Uterus (tissue), 4 donors: Measurements from ENCODE around the gene ANKRD37. TPM values are rescaled to one million over a fixed set of nuclear protein-coding genes. Genes with fewer than 3 reads are reported as not detected.

Experiments used
- DNase-seq, 2 donors: peaks; one replicate each; pipeline ENCODE4 v3.0.0-alpha.2; 2019 to 2020
- H3K27ac ChIP-seq, 2 donors: fragments of 200-600 bp; sonication (generic); 1 replicate in 1 of 2; 2 replicates in 1 of 2; pipeline ENCODE4 v1.5.1; 2016 to 2018
- H3K27me3 ChIP-seq, 2 donors: fragments of 200-600 bp; sonication (generic); one replicate each; pipeline ENCODE4 v1.5.1; 2018 to 2019; ENCODE audit warnings: control low read depth in 1 of 2
- H3K36me3 ChIP-seq, 2 donors: fragments of 200-600 bp; sonication (generic); one replicate each; pipeline ENCODE4 v1.5.1; 2019; ENCODE audit warnings: control low read depth in 1 of 2
- H3K4me1 ChIP-seq, 2 donors: fragments of 200-600 bp; sonication (generic); one replicate each; pipeline ENCODE4 v1.5.1; 2018 to 2019; ENCODE audit warnings: control low read depth in 1 of 2
- H3K4me3 ChIP-seq, 2 donors: fragments of 200-600 bp; sonication (generic); 1 replicate in 1 of 2; 2 replicates in 1 of 2; pipeline ENCODE4 v1.5.1; 2018 to 2019; ENCODE audit warnings: mild to moderate bottlenecking in 1 of 2
- H3K9me3 ChIP-seq, 2 donors: fragments of 200-600 bp; sonication (generic); one replicate each; pipeline ENCODE4 v1.5.1; 2019; ENCODE audit warnings: control low read depth in 1 of 2
- CTCF ChIP-seq, 4 experiments: fragments of 200-600 bp in 2 of 4; fragments of 450-650 bp in 2 of 4; sonication (generic) in 2 of 4; IDR thresholded peaks; one replicate each; pipeline ENCODE4 v1.5.1; 2016 to 2019; ENCODE audit warnings: antibody characterized with exemption in 4 of 4, mild to moderate bottlenecking in 2 of 4, moderate library complexity in 1 of 4
- POLR2A ChIP-seq, 2 donors: fragments of 450-650 bp; IDR thresholded peaks; one replicate each; pipeline ENCODE4 v1.6.1; 2016; ENCODE audit warnings: antibody characterized with exemption in 2 of 2, mild to moderate bottlenecking in 1 of 2, moderate library complexity in 1 of 2
- intact Hi-C: fragments of 100-400 bp; cut with DNase I; formaldehyde crosslinking; loops from one replicate; pipeline ENCODE4 v1.15.1; 2023; ENCODE audit warnings: low total_unique reads
- total RNA-seq, 4 donors: library from RNA; depleted of rRNA in 3 of 4; stranded (reverse); fragments of >200 nt in 3 of 4; gene quantifications; one replicate each; pipeline versions ENCODE4 v1.1.0 to v1.2.4, GENCODE V29; 2014 to 2023
- donor health status: DM: yes; HTN: yes; CAD: no.

The ANKRD37 gene
- total RNA-seq, 4 donors from 2014 or later, result 0.51 to 17.6 (median 10.9) TPM

GRCh38 chr4:185395238-185395955 lies 1.2 kb upstream of the ANKRD37 start, which contains the start of gene LRP2BP:
Gene LRP2BP (minus strand): TSS chr4:185395924. CDS start chr4:185378186, 17,738 bp downstream.
- H3K27ac ChIP-seq, result peak within 1 kb of the TSS; percentile 98 to 99
- H3K4me3 ChIP-seq, result peak within 1 kb of the TSS; percentile 82 to 92
- no peaks in the 10 kb centered on the region for H3K9me3 ChIP-seq
- TF ChIP-seq CTCF (IDR thresholded peaks at IDR 0.05) (no peak), POLR2A (IDR thresholded peaks at IDR 0.05) (no peak)
- DNase-seq, result no peak
- no peaks in the 10 kb centered on the region for H3K27me3 ChIP-seq
- no peaks in the 10 kb centered on the region for H3K4me1 ChIP-seq
- H3K36me3 ChIP-seq, result no peaks in the 10 kb centered on the region
- intact Hi-C loops, result no loop called here

GRCh38 chr4:185395956-185396723 lies 501 bp upstream of the ANKRD37 start:
- Histone ChIP-seq H3K4me3 (peak overlapping the region; percentile 82 to 92), H3K27me3 (no peaks in the 10 kb centered on the region), H3K4me1 (no peaks in the 10 kb centered on the region), H3K9me3 (no peaks in the 10 kb centered on the region), H3K36me3 (no peaks in the 10 kb centered on the region), H3K27ac (peak overlapping the region; percentile 98 to 99)
- intact Hi-C loops, result no loop called here
- TF ChIP-seq POLR2A (IDR thresholded peaks at IDR 0.05) (peak; percentile 89), CTCF (IDR thresholded peaks at IDR 0.05) (peak in 1 of 4 experiments; percentile 8)
- peak; percentile 95 to 98 for DNase-seq

GRCh38 chr4:185398618-185399017 lies 2.0 kb downstream of the ANKRD37 start:
- H3K4me3 ChIP-seq, result no peak overlapping the region
- no peaks in the 10 kb centered on the region for H3K27me3 ChIP-seq
- TF ChIP-seq POLR2A (IDR thresholded peaks at IDR 0.05) (no peak), CTCF (IDR thresholded peaks at IDR 0.05) (no peak)
- no peaks in the 10 kb centered on the region for H3K9me3 ChIP-seq
- no peak overlapping the region for H3K27ac ChIP-seq
- no peaks in the 10 kb centered on the region for H3K36me3 ChIP-seq
- DNase-seq, result no peak
- intact Hi-C loops, result no loop called here
- H3K4me1 ChIP-seq, result no peaks in the 10 kb centered on the region

- Histone ChIP-seq H3K4me3 (no peak overlapping the region), H3K27me3 (no peaks in the 10 kb centered on the region), H3K4me1 (no peaks in the 10 kb centered on the region), H3K9me3 (no peaks in the 10 kb centered on the region), H3K27ac (no peak overlapping the region), H3K36me3 (no peaks in the 10 kb centered on the region)
- TF ChIP-seq POLR2A (IDR thresholded peaks at IDR 0.05), result no peak
- no peak for TF ChIP-seq CTCF (IDR thresholded peaks at IDR 0.05)
- intact Hi-C loops, result no loop called here
- no peak for DNase-seq
Observed at GRCh38 chr4:185399466-185399865, 2.8 kb downstream of the ANKRD37 start.

GRCh38 chr4:185404031-185404430 lies 7.4 kb downstream of the ANKRD37 start:
- TF ChIP-seq CTCF (IDR thresholded peaks at IDR 0.05) (no peak), POLR2A (IDR thresholded peaks at IDR 0.05) (no peak)
- no peak overlapping the region for H3K27ac ChIP-seq
- no peak for DNase-seq
- intact Hi-C loops, result no loop called here
- H3K36me3 ChIP-seq, result no peaks in the 10 kb centered on the region
- H3K27me3 ChIP-seq, result no peaks in the 10 kb centered on the region
- H3K4me3 ChIP-seq, result no peak overlapping the region
- no peaks in the 10 kb centered on the region for H3K9me3 ChIP-seq
- H3K4me1 ChIP-seq, result no peaks in the 10 kb centered on the region
